Left lobe of liver (tissue), 2 donors: Measurements from ENCODE around the gene SIVA1. TPM values are rescaled to one million over a fixed set of nuclear protein-coding genes. Genes with fewer than 3 reads are reported as not detected.

Experiments
- ATAC-seq: fragments of 200-7000 bp; cut with Tn5 transposase; one replicate; pipeline ENCODE4 v1.9.1; 2020; ENCODE audit warnings: mild to moderate bottlenecking, moderate library complexity
- DNase-seq: peaks from one replicate; pipeline ENCODE4 v3.0.0-alpha.2; 2020; ENCODE audit warnings: low spot score
- total RNA-seq: library from RNA; stranded (reverse); gene quantifications from one replicate; pipeline ENCODE4 v1.2.1, GENCODE V29; 2021
- donor health status: DM: no; HTN: no; CAD: no; lungs with moderate emphysema.
- donor health status: DM: no; HTN: yes; CAD: no.

SIVA1 gene
- total RNA-seq, 1 donor from 2014 or later = 50.3 TPM

DNA sequence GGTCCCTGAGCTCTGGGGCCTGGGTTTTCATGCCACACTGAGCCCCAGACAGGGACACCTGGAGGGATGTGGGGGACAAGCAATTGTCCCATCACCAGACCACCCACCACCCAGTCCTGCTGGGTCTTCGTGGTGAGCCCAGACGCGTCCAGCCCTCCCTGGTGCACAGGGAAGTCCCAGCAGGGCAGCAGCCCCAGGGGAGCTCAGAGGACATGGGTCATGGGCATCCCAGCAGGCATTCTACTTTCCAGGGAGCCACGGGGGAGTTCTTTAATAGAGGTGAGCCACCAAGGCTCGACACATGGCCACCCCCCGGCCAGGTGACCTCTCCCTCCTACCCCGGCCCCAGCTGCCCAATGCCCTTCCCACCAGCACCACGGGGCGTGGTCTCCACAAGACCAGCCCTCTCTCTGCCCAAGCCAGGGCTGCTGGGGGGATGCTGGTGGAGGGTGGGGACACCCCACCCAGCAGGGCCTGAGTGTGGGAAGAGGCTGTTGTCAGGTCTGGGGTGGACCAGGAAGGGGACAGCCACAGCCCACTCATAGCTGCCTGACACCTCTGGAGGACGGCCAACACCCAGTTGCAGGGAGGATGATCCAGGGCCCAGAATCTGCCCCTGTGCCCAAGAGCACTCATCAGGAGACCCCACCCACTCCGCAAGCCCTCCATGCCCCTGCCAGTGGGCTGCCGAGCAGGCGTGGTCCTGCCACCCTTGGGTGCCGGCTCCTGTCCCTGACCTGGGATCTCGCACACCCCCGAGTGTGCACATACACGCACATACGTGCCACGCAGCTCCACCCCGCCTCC is 28.5 kb downstream of the SIVA1 start:
- DNase-seq = no peak

DNA sequence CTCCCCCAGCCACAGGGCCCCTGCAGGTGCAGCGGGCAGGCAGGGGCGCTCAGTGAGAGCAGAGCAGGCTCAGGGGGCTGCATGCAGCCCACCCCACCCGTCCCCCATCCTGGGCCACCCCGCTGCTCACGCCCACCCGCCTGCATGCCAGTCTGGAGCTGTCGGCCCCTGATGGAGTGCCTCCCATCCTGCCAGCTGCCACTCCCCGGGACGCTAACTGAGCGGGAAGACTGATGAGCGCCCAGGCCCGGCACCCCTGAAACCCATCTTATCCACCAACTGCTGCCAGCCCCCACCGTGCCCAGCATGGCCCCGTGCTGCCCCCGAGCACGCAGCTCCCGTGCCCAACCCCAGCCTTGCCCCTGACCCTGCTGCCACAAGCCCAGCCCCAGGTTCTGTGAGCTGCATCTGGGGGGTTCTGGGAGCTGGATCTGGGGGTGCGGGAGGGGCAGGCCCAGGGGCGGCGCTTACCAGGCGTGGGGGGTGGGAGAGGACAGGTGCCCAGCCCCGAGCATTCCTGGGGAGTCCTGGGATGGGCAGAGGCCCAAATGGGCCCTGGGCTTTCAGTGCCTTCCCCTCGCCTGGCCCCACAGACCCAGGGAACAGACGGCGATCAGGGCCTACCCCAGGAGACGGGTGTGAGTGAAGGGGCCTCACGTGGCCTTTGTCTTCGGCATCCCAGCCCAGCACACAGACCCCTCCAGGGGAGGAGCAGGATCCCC is 29.3 kb downstream of the SIVA1 start:
- ATAC-seq (no peak), DNase-seq (no peak)

More for the DNA sequence above, 28.5 kb downstream of the SIVA1 start:
- no peak for ATAC-seq

DNA sequence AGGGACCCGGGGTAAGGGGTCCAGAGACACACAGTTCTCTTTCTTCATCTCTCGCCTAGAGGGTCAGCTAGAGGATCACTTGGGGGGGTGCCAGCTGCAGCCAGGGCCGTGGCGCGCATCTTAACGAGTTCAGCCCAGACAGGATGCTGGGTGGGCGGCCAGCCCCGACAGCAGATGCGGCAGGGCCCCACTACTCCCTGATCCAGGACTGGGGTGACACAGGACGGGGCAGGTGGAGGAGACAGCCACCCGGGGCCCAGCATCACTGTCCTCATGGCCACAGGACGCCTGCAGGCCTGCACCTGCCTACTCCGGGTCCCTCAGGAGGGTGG is 29.8 kb downstream of the SIVA1 start:
- no peak for DNase-seq
- ATAC-seq = no peak

DNA sequence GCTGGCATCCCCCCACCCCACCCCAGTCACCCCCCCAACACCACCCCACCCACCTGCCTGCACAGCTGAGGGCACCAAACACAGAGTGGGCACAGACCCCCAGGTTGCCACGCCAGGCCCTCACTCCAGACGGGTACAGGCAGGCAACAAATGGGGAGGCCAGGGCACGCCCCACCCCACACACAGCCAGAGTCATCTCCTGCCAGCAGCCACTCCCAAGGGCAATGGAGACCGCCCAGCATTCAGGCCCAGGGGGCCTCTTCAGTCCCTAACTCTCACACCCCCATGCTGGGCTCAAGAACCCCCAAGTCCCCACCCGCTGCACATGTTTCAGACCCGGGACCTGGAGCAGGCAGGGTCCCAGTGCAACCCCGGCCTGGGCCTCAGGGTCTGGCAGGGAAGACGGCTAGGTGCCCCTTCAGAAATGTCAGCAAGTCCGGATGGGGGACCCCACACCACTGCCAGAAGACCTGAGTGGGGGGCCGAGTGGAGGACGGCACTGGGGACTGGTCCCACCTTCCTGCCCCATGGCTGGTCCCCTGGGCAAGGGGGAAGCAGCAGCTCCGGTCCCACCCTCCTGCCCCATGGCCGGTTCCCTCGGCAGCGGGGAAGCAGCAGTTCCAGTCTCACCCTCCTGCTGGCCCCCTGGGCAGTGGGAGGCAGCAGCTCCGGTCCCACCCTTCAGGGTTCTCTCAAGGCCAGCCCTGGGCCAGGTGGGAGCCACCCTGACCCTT is 30.7 kb downstream of the SIVA1 start:
- no peak for ATAC-seq
- DNase-seq = no peak

DNA sequence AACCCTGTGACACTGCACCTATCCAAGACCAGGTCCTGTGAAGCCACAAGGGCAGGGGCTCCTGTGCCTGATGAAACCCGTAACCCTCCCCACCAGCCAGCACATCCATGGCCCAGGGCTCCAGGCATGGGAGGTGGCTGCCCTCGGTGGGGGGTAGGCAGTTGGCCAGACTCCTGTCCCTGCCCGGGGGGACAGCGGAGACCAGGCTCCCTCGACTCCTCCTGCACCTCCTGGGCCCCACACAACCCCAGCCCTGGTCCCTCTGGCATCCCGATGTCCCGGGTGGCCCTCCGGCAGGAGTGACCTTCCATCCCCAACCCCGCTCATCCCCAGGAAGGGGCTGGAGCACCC is 31.2 kb downstream of the SIVA1 start:
- DNase-seq = no peak
- ATAC-seq = no peak

DNA sequence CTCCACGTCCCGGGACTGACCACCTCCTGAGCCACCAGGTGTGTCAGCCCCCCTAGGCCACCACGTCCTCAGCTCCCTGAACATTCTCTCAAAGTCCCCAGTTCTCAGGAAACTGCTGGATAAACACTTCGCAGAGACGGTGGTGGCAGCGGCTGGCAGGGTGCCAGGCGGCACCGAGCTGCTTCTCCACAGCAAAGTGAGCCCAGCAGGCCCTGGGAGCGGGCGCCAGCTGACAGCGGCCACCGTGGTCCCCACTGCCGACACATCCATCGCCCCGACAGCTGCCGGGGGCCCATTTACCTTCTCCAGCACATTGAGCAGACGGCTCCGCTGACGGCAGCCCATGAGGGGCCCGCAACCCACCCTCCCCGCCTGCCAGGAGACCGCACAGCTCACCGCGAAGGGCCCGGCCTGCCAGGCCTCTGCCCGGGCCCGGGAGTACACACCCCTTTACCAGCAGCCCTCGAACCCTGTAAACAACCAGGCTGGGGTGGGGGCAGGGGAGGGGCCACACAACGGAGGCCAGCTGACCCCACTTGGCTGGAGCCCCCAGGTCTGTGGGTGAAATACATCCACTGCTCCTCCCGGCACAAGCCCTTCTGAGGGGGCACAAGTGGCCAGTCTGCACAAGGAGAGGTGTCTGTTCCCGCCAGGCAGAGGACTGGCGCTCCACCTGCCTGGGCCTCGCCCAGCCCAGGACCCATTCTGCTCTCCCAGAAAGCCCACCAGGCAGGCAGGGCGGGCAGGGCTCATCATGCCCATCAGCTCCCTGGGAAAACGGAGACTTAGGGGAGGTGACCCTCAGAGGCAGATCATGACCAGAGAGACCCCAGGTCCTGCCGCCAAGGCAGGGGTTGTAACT is 32.1 kb downstream of the SIVA1 start:
- ATAC-seq (no peak), DNase-seq (no peak)

DNA sequence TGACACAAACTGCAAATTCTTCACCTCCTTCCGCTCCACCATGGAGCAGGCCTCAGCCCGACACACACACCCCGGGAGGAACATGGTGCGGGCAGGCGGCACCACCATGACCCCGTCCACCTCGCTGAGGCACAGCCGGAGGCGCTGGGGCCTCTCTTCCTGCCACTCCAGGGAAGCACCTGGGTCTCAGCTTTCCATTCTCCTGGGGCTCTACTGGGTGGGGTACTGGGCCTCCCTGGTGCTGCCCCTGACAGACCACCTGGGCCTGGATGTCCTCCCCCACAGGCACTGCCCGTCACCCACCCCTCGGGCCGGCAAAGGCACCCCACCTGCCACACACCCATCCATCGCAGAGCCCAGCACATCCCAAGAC is 32.7 kb downstream of the SIVA1 start:
- DNase-seq = no peak
- ATAC-seq = no peak

DNA sequence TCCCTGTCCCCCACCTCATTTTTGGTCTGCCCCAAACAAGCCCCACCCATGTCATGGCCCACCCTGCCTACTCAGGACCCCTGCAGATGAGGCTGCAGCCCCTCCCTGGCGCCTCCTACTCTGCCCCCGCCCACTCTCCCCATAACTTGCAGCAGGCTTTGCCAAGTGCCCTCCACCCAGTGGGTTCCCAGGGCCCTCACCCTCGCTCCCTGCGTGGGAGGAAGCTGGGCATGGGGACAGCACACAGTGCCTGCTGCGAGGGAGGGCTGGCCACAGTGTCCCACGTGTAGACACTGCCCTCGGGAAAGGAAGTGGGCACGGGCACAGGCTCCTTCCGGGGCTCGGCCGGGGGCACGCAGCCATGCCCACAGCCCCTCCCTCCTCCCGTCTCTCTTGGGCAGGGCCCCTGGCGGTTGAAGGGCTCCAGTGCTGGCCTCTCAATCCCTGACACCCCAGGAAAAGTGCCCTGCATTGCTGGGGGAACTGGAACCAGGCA is 33.2 kb downstream of the SIVA1 start:
- DNase-seq (no peak), ATAC-seq (peak; percentile 37)

DNA sequence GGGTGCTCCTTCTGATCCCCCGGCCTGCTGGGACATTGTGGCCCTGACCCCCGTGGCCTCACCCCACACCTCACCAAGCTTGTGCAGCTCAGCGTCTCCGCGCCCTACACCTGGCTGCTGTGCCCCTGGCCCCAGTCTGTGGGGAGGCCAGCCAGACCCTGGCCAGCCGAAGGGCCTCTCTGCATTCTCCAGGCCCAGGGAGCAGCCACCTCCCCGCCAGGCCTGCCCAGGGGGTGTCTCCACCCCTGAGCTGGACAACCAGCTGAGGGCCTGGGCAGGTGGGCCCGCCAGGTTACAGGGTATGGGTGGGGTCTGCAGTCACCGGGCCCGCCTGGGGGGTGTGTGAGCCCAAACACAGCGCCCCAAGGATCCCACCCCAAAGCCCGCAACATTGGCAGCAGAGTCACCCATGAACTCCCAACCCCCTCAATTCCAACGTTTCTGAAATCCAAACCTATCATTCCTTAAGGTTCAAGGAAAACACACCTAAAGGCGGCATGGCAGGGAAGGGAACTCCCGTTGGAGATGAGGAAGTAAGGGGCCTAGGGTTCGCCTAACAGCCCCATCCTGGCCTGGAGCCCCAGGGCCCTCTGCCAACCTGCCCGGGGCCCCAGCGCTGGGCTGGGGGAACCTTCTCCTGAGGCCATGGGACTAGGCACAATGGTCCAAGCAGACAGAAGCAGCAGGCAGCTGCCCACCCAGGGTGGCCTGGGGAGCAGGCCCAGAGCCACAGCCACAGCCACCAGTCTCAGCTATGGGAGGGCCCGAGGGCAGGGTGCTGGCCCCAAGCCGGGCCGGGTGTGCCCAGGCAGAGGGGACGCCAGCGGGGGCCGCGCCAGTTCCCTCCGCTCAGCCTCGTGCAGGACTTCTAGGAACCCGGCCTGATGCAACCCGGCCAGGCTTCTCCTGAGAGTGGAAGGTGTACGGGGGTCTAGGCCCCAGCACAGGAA is 34.1 kb downstream of the SIVA1 start:
- ATAC-seq (no peak), DNase-seq (no peak)

DNA sequence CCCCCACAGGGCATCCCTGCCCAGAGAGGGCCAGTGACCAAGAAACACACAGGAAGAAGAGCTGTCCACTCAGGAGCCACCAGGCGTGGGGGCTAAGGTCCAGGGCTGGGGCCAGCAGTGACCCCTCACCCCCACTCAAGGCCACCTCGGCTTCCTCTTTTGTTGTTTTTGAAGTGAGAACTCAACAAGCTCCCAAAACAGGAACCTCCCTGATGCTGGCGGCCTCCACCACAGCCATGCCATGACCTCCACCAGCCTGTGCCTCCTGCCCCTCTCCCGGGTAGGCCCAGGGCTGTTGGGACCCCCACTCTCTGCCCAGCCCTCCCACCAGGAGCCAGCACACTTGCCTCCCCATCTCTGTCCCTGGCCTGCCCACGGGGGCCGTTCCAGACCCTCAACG is 34.8 kb downstream of the SIVA1 start:
- DNase-seq (no peak), ATAC-seq (no peak)

DNA sequence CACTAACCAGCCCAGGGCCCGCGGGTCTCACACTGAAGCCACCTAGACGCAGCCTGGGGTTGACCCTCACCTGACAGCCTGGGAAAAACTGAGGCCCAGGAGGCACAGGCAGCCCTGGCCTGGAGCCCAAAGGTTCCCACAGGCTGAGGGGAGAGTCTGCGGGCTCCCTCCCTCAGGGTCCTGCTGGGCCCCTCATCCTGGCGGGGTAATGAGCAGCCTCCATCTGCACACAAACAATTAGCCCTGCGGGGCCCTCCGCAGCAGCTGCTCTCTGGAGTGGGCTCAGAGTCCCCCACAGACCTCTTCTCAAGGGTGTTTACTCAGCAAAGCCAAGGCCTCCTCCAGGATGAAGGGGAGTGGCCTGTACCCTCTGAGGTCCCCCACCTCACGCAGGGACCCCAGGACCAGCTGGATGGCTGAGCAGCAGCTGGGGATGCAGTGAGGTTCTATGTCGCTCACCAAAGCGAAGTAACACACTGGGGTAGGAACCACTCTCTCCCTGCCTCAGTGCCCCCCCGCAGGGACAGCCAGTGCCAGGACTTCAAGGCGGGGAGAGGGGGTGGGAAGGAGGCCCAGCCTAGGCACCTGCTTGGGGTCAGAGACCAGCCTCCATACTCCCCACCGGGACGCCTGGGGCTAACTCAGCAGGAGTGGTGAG is 35.3 kb downstream of the SIVA1 start:
- DNase-seq = no peak

DNA sequence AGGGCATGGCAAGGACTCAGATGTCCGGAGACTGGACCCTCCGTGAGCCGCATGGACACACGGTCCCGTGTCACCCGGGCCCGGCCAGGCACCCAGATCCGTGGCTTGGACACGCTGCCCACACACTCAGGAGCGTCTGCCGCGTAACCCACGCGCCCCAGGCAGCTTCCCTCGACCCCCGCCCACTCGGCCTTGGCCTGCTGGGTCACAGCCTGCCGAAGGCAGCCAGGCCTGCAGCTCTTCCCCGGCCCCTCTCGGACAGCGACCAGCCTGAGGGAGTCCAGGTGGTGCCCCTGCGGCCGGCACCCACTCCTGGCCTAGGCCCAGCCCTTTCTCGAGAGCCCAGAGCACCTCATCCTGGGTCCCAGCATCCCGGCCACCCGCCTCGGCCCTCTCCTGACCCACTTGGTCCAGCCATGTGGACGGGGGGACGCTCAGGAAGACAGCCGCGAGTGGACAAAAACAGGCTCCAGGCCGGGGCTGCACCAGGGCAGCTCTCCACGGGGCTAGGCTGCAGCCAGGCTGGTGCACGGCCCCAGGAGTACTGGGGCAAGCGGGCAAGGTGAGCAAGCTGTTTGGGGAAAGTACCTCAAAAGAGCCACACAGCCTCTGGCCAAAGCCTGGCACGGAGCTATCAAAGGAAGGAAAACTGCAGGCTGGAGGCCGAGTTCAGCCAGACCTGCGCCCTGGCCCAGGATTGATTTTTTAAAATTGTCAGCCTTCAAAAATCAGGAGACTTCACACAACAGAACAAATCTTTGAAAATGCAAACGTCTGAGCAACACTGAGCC is 36.1 kb downstream of the SIVA1 start:
- peak; percentile 80 for DNase-seq
- peak; percentile 54 for ATAC-seq

More for the DNA sequence above, 35.3 kb downstream of the SIVA1 start:
- no peak for ATAC-seq

DNA sequence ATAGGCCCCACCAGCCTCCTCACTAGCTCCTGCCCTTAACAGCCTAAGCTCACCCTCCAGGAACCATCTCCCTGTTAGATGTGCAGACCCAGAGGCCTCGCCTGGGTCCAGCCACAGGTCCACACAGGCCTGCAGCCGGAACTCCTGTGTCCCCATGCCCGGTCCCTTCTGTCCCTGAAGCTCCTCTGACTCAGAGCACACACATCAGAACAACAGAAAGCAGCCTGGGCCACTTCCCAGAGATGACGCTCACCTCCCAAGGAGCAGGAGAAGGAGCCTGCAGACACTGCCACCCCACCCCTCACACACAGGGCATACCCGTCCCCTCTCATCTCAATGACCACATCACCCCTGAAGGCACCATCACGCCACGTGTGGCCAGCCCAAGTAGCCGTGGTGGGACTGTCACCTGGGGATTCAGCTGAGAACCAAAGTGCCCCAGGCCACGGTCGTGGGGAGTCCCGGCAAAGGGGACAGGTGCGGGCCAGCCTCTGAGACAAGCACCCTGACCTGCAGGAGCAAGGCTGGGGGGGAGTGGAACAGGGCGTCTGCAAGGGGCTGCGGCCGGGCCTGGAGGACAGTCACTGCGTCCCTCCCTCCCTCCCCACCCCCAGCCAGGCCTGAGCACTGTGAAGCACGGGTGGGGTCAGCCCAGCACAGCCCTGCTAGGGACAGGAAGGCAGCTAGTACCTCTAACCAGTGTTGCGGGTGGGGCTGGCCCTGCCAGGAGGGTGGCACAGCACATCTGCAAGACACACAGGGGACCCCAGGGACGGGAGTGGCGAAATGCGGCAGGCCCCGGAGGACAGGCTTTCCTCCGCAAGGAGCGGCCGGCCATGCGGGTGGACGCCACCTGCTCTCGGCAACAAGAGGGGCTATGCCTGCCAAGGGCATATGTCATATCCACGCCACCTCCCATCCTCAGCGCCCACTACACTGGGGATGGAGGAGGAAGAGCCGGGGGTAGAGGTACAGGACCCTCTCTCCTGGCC is 37.1 kb downstream of the SIVA1 start:
- no peak for DNase-seq
- ATAC-seq = no peak

DNA sequence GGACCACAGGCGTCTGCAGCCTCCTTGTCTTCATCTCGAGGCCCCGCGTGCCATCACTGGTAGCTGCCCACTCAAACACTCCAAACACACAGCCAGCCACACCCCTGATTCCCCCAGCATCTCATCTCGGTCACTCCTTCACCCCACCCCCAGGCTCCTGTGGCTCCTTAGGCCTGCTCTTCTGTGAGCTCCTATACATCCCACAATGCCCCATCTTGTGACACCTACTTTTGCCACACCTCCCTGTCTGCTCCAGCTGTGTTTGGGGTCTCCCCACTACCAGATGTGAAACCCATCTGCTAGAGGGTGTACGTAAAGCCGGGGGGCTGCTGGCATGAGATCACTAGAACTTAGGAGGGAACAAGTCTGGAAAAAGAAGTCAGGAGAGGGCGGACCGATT is 38.5 kb downstream of the SIVA1 start:
- ATAC-seq (no peak), DNase-seq (no peak)

DNA sequence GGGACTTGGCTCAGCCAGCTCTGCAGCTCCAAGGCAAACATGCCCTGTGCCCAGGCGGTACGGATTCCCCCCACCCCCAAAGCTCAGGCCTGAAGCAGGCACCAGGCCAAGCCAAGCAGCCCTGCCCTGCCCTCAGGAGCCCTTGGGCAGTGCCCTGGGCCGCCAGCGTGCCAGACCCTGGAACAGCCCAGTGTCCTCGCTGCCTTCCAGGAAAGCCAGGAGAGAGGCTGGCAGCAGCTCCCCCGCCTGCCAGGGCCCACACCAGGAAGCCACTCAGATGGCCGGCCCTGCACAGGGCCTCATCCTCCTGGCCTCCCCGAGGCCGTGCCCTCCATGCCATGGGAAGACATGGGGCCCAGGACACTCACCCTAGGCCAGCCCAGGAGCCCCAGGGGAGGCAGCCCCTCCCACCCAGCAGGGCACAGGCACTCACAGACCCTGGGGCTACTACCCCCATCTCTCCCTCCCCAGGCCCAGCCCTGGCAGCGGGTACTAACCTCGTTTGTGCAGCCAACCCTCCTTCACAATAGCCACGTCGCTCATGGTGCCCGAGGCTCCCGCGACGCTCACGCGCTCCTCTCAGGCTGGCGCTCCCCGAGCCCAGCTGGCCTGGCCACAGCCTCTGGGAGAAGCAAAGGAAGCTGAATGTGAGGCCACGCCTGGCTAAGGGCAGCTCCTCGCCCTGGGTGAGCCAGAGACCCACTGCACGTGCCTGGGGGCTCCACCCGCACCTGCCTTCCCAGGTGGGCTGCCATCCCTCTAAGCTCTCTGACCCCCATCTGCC is 39.3 kb downstream of the SIVA1 start:
- ATAC-seq (peak; percentile 76), DNase-seq (peak; percentile 96)

DNA sequence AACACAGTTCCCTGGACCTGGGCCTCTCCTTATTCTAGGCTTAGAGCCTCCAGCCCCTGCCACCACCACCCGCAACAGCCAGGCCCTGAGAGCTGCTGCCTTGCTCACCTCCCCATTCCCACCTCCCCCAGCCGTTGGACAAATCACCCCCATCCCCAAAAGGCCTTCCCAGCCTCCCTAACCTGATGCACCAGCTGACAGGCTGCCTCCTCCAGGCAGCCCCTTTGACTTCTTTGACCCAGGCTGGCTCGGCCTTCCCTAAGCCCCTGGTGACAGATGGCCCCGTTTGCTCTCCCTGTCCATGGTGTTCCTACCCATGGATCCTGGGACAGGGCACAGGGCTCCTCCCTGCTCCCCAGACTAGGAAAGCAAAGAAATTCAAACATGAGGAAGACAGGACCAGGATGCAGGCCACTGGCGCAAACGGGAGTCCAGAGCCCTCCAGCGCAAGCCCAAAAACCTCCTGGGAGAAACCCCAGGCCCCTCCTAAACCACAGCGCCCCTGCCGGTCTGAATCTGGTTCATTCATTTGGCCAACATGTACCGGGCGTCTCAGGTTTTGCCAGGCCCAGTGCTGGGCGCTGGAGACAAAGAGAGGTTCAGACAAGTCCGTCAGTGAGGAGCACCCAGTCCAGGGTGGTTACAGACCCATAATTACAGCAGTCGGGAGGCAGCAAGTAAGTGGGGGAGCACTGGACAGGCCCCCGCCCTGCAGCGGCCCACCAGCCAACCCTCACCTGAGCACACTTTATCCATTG is 40.2 kb downstream of the SIVA1 start:
- DNase-seq (no peak), ATAC-seq (no peak)
